HG02943 (cell line): ENCODE results near the gene PHF20.
"Not testable (repeated sequence)": the region's sequence is repeated elsewhere in the genome, so short reads cannot be mapped to it uniquely, and the experiment has no call there.

Source experiments
- ATAC-seq: cut with Tn5 transposase; IDR thresholded peaks from one replicate; pipeline ENCODE4 v1.9.1; 2021; ENCODE audit warnings: mild to moderate bottlenecking, low read depth, moderate library complexity; ENCODE audit not compliant: unreplicated experiment

The PHF20 gene

GRCh38 chr20:35908007-35908406, 136.2 kb downstream of the PHF20 start:
- no peak for ATAC-seq

- no peak for ATAC-seq
These were observed 137.4 kb downstream of the PHF20 start for GRCh38 chr20:35909176-35909575.

GRCh38 chr20:35909796-35910195, 138.0 kb downstream of the PHF20 start:
- no peak for ATAC-seq

- no peak for ATAC-seq
These were observed 138.4 kb downstream of the PHF20 start for GRCh38 chr20:35910254-35910653.

GRCh38 chr20:35912881-35913280, 141.1 kb downstream of the PHF20 start:
- ATAC-seq = no peak

- ATAC-seq = no peak
These were observed 145.3 kb downstream of the PHF20 start for GRCh38 chr20:35917077-35917476.

- ATAC-seq = no peak
These were observed 146.2 kb downstream of the PHF20 start for GRCh38 chr20:35918021-35918420.

GRCh38 chr20:35920523-35920922, 148.7 kb downstream of the PHF20 start:
- no peak for ATAC-seq

- no peak for ATAC-seq
These were observed 157.5 kb downstream of the PHF20 start for GRCh38 chr20:35929301-35929700.

GRCh38 chr20:35934050-35934449, 162.2 kb downstream of the PHF20 start:
- ATAC-seq = no peak

- no peak for ATAC-seq
These were observed 167.4 kb downstream of the PHF20 start for GRCh38 chr20:35939264-35939663.

GRCh38 chr20:35941620-35942019, 169.8 kb downstream of the PHF20 start:
- no peak for ATAC-seq

- ATAC-seq = no peak
These were observed 170.4 kb downstream of the PHF20 start for GRCh38 chr20:35942243-35942642.

GRCh38 chr20:35947489-35947888, 175.7 kb downstream of the PHF20 start:
- ATAC-seq = no peak

GRCh38 chr20:35947907-35948306, 176.1 kb downstream of the PHF20 start:
- ATAC-seq = no peak

GRCh38 chr20:35950093-35950492, 178.3 kb downstream of the PHF20 start:
- ATAC-seq = no peak

GRCh38 chr20:35952080-35952479, 180.3 kb downstream of the PHF20 start:
- not testable (repeated sequence) for ATAC-seq

- no peak for ATAC-seq
These were observed 180.9 kb downstream of the PHF20 start for GRCh38 chr20:35952480-35953386.

GRCh38 chr20:35953387-35954199, 181.8 kb downstream of the PHF20 start:
- ATAC-seq = peak; percentile 31

- peak; percentile 86 for ATAC-seq
These were observed 182.5 kb downstream of the PHF20 start, which contains the start of gene SCAND1 for GRCh38 chr20:35954200-35954906. SCAND1 (minus strand) TSS chr20:35954502; CDS start chr20:35954284, 218 bp downstream.

- ATAC-seq = no peak
These were observed 183.1 kb downstream of the PHF20 start for GRCh38 chr20:35954907-35955251.
